Neuronal stem cell (in vitro differentiated cells): ENCODE data around the gene ALKBH5.
A peak's percentile ranks its signal among the peaks of the same experiment; 100 is the strongest.

Experiments
- DNase-seq: peaks from one replicate; pipeline ENCODE4 v3.0.0-alpha.2; 2013; ENCODE audit warnings: low spot score
- H2AFZ ChIP-seq: one replicate; pipeline ENCODE4 v1.6.1; 2013; ENCODE audit warnings: mild to moderate bottlenecking, low read length, inconsistent platforms
- H2AK5ac ChIP-seq: 2 replicates; pipeline ENCODE4 v1.6.1; 2013; ENCODE audit warnings: low read depth, mild to moderate bottlenecking, inconsistent platforms, low read length, moderate library complexity, mixed read lengths
- H2BK120ac ChIP-seq: 2 replicates; pipeline ENCODE4 v1.6.1; 2013; ENCODE audit warnings: low read depth, mild to moderate bottlenecking, inconsistent platforms, low read length, moderate library complexity, mixed read lengths
- H2BK12ac ChIP-seq: one replicate; pipeline ENCODE4 v1.6.1; 2013; ENCODE audit warnings: low read length, inconsistent platforms
- H2BK15ac ChIP-seq: 2 replicates; pipeline ENCODE4 v1.6.1; 2013; ENCODE audit warnings: mild to moderate bottlenecking, low read length, inconsistent platforms, mixed read lengths
- H2BK5ac ChIP-seq: one replicate; pipeline ENCODE4 v1.6.1; 2013; ENCODE audit warnings: inconsistent platforms, mild to moderate bottlenecking, low read length, moderate library complexity
- H3K14ac ChIP-seq: one replicate; pipeline ENCODE4 v1.6.1; 2013; ENCODE audit warnings: low read length, inconsistent platforms
- H3K18ac ChIP-seq: 2 replicates; pipeline ENCODE4 v1.6.1; 2013; ENCODE audit warnings: low read length, inconsistent platforms
- H3K23ac ChIP-seq: 2 replicates; pipeline ENCODE4 v1.6.1; 2013; ENCODE audit warnings: low read depth, mild to moderate bottlenecking, mixed read lengths, low read length, inconsistent platforms; ENCODE audit not compliant: poor library complexity
- H3K27ac ChIP-seq: replicated peaks from 3 replicates; pipeline ENCODE4 v1.5.1; 2013; ENCODE audit warnings: low read length, inconsistent platforms
- H3K27me3 ChIP-seq, 3 experiments: 2 replicates each; pipeline ENCODE4 v1.6.1; 2013; ENCODE audit warnings: low read length in 3 of 3, mild to moderate bottlenecking in 2 of 3, inconsistent platforms in 1 of 3, low read depth in 1 of 3, mixed read lengths in 1 of 3, moderate library complexity in 1 of 3; ENCODE audit not compliant: control insufficient read depth in 3 of 3, insufficient read depth in 3 of 3
- H3K36me3 ChIP-seq, 2 donors: replicated peaks in 1 of 2; 2 replicates each; pipeline ENCODE4 v1.6.1; 2013; ENCODE audit warnings: low read length in 2 of 2; ENCODE audit not compliant: control insufficient read depth in 2 of 2, insufficient read depth in 2 of 2
- H3K4ac ChIP-seq: 2 replicates; pipeline ENCODE4 v1.6.1; 2013; ENCODE audit warnings: inconsistent platforms, mild to moderate bottlenecking, low read length, moderate library complexity
- H3K4me1 ChIP-seq, 2 donors: 1 replicate in 1 of 2; 2 replicates in 1 of 2; pipeline ENCODE4 v1.6.1; 2013; ENCODE audit warnings: low read length in 2 of 2, low read depth in 1 of 2; ENCODE audit not compliant: control insufficient read depth in 2 of 2, insufficient read depth in 1 of 2
- H3K4me2 ChIP-seq: one replicate; pipeline ENCODE4 v1.6.1; 2013; ENCODE audit warnings: mild to moderate bottlenecking, low read length, inconsistent platforms; ENCODE audit not compliant: insufficient read depth, poor library complexity, severe bottlenecking
- H3K4me3 ChIP-seq, 2 donors: 2 replicates each; pipeline ENCODE4 v1.5.1; 2013; ENCODE audit warnings: low read length in 2 of 2, mild to moderate bottlenecking in 2 of 2, inconsistent platforms in 1 of 2, moderate library complexity in 1 of 2
- H3K79me1 ChIP-seq: one replicate; pipeline ENCODE4 v1.6.1; 2013; ENCODE audit warnings: low read depth, mild to moderate bottlenecking, inconsistent platforms, low read length, moderate library complexity
- H3K9ac ChIP-seq: one replicate; pipeline ENCODE4 v1.6.1; 2013; ENCODE audit warnings: mild to moderate bottlenecking, low read depth, low read length, inconsistent platforms; ENCODE audit not compliant: poor library complexity
- H3K9me3 ChIP-seq, 2 donors: replicated peaks in 1 of 2; 2 replicates each; pipeline versions ENCODE3 to v1.6.1; 2013; ENCODE audit warnings: low read length in 2 of 2, mild to moderate bottlenecking in 2 of 2, inconsistent platforms in 1 of 2, low read depth in 1 of 2, mixed read lengths in 1 of 2, moderate library complexity in 1 of 2; ENCODE audit not compliant: control insufficient read depth in 2 of 2, insufficient read depth in 1 of 2
- H4K8ac ChIP-seq: one replicate; pipeline ENCODE4 v1.6.1; 2013; ENCODE audit warnings: low read depth, mild to moderate bottlenecking, inconsistent platforms, low read length, moderate library complexity
- H4K91ac ChIP-seq: one replicate; pipeline ENCODE4 v1.6.1; 2013; ENCODE audit warnings: low read length, low read depth, mild to moderate bottlenecking, inconsistent platforms; ENCODE audit not compliant: poor library complexity
- WGBS, 2 donors: extraction: QIAGEN DNeasy Blood & Tissue Kit; methylation state at CpG; one replicate each; pipeline ENCODE4 v1.1.7; 2013; ENCODE audit warnings: missing lambda C conversion rate in 2 of 2, mixed read lengths in 1 of 2; ENCODE audit not compliant: insufficient read length in 2 of 2, insufficient replicate concordance in 1 of 2; ENCODE audit errors: extremely low coverage in 2 of 2; 5-methylcytosine and 5-hydroxymethylcytosine counted together

ALKBH5 gene

DNA sequence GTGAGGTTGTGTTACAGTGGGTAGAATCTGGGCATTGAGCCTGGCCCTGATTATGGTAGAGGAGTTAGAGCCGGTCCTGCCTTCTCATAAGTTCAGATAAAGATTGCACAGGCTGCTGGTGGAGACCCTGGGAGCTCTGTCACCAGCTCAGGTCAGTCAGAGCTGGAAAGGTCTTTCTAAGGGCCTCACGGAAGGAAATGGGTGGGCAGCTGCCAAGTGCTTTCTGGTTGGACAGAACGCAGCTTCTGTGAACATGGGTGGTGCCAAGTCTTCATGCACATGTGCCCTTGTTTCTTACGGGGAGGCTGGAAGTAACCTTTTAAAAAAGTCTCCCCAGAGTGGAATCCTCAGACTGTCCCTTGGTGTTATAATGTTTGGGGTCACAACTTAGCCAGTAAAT is 14.9 kb downstream of the ALKBH5 start:
- peaks cover 0 to 4% of the 10 kb centered on the region in 2 donors for H3K4me1 ChIP-seq
- no peak overlapping the region for H3K18ac ChIP-seq
- no peak overlapping the region for H2AK5ac ChIP-seq
- peaks cover 42 to 91% of the 10 kb centered on the region in 2 donors for H3K36me3 ChIP-seq
- no peak overlapping the region for H2AFZ ChIP-seq
- no peak overlapping the region for H2BK15ac ChIP-seq
- H3K4ac ChIP-seq = no peak overlapping the region
- DNase-seq = no peak
- no peak overlapping the region for H4K8ac ChIP-seq
- no peak overlapping the region for H3K27ac ChIP-seq
- H2BK12ac ChIP-seq = no peak overlapping the region
- H3K9ac ChIP-seq = no peak overlapping the region
- WGBS, 2 donors = no CpG with 5 or more reads among the region's 4 CpGs
- H3K79me1 ChIP-seq = peaks cover 9% of the 10 kb centered on the region
- H3K27me3 ChIP-seq = no peaks in the 10 kb centered on the region
- H3K4me3 ChIP-seq = no peak overlapping the region
- H4K91ac ChIP-seq = no peak overlapping the region
- no peak overlapping the region for H3K23ac ChIP-seq
- no peak overlapping the region for H3K14ac ChIP-seq
- H3K9me3 ChIP-seq = no peaks in the 10 kb centered on the region
- no peak overlapping the region for H2BK120ac ChIP-seq
- no peak overlapping the region for H3K4me2 ChIP-seq
- no peak overlapping the region for H2BK5ac ChIP-seq

DNA sequence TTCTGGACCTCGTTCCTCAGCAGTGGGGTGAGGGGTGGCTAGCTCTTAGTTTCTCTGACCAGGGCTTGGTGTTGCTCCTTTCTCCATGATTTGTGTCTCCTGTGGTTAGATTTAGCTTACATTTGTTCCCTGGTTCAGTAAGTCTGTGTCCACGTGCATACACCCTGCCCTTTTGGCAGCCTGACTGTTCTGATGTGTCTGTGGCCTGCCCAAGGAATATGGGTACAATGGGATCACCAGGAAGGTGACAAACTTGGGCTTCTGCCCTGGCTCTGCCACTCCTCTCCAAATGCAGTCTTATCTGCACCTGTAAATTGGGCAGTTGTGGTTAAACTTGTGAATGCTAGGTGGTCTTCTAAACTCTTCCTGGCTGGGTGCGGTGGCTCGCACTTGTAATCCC is 17.5 kb downstream of the ALKBH5 start:
- Histone ChIP-seq H2BK15ac (no peak overlapping the region), H3K27me3 (no peaks in the 10 kb centered on the region), H3K4me1 (peaks cover 0 to 4% of the 10 kb centered on the region in 2 donors), H3K23ac (no peak overlapping the region), H2BK12ac (no peak overlapping the region), H3K4me2 (no peak overlapping the region), H3K18ac (no peak overlapping the region), H3K14ac (no peak overlapping the region), H3K9ac (no peak overlapping the region), H2BK5ac (no peak overlapping the region), H3K4me3 (no peak overlapping the region), H4K8ac (no peak overlapping the region), H3K27ac (no peak overlapping the region), H3K4ac (no peak overlapping the region), H2BK120ac (no peak overlapping the region), H3K79me1 (peaks cover 6% of the 10 kb centered on the region), H3K36me3 (peaks cover 45 to 90% of the 10 kb centered on the region in 2 donors), H2AFZ (no peak overlapping the region), H2AK5ac (no peak overlapping the region), H4K91ac (no peak overlapping the region), H3K9me3 (no peaks in the 10 kb centered on the region)
- WGBS, 2 donors = no CpG with 5 or more reads among the region's 4 CpGs
- DNase-seq = no peak

DNA sequence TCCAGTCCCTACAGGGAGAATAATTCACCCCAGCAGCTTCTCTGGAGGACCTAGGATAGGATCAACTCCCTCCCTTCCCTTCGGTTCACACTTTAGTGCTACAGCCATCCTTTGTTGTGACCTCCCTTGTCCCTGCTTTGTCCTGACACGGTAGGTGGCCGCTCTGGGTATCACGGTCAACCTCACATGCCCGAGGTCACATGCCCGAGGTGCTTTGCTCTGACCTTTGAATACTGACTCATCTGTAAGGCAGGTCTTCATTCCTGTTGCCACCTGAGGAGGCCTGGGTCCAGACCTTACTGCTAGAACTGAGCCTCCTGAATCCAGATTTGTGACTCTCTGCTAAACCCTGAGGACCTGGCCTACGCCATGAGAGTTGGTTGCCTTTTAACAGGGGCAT is 19.7 kb downstream of the ALKBH5 start:
- Histone ChIP-seq H3K27me3 (no peaks in the 10 kb centered on the region), H2BK12ac (no peak overlapping the region), H2BK120ac (no peak overlapping the region), H4K91ac (no peak overlapping the region), H3K4me3 (peak overlapping the region in 1 of 2 donors; percentile 38), H3K4me1 (peaks cover 0 to 4% of the 10 kb centered on the region in 2 donors), H2BK5ac (no peak overlapping the region), H3K18ac (no peak overlapping the region), H2AFZ (no peak overlapping the region), H3K9me3 (no peaks in the 10 kb centered on the region), H3K79me1 (peaks cover 2% of the 10 kb centered on the region), H3K27ac (no peak overlapping the region), H3K4ac (no peak overlapping the region), H3K23ac (no peak overlapping the region), H2AK5ac (no peak overlapping the region), H3K9ac (no peak overlapping the region), H4K8ac (no peak overlapping the region), H2BK15ac (no peak overlapping the region), H3K4me2 (no peak overlapping the region), H3K14ac (no peak overlapping the region), H3K36me3 (peaks cover 41 to 89% of the 10 kb centered on the region in 2 donors)
- WGBS, 2 donors = no CpG with 5 or more reads among the region's 7 CpGs
- DNase-seq = no peak

DNA sequence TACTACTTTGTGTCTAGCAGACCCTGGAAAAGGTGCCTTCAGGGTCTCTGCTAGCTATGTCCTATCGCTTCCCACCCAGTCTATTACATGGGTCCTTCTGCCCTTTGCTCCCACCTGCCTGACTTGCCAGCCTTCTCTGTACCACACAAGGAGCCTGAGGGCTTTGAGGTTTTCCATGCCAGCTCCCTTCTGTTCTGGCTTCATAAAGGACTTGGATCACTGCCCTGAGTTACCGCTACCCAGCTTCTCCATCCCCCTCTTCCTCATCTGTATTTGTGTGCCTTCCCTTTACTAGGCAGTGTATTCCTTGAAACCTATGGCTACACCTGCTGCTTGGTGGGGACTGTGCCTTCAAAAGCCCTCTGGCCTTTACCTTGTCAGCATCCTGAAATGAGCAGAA is 22.2 kb downstream of the ALKBH5 start:
- Histone ChIP-seq H2BK120ac (no peak overlapping the region), H3K27ac (no peak overlapping the region), H2BK5ac (no peak overlapping the region), H3K18ac (no peak overlapping the region), H3K23ac (no peak overlapping the region), H2AFZ (no peak overlapping the region), H3K36me3 (peaks cover 40 to 90% of the 10 kb centered on the region in 2 donors), H3K4ac (no peak overlapping the region), H3K14ac (no peak overlapping the region), H3K27me3 (no peaks in the 10 kb centered on the region), H2BK15ac (no peak overlapping the region), H3K9ac (no peak overlapping the region), H3K4me3 (no peak overlapping the region), H2BK12ac (no peak overlapping the region), H3K4me1 (peaks cover 0 to 4% of the 10 kb centered on the region in 2 donors), H3K4me2 (no peak overlapping the region), H3K9me3 (no peaks in the 10 kb centered on the region), H3K79me1 (peaks cover 2% of the 10 kb centered on the region), H4K91ac (no peak overlapping the region), H2AK5ac (no peak overlapping the region), H4K8ac (no peak overlapping the region)
- no peak for DNase-seq
- WGBS, 2 donors = no CpG with 5 or more reads among the region's 2 CpGs
